DND-41 (cell line): ENCODE results near the gene HSBP1L1.

Experiments used
- ATAC-seq: fragments of 200-7000 bp; cut with Tn5 transposase; 3 replicates; pipeline ENCODE4 v1.9.1; 2021; ENCODE audit warnings: low read depth; ENCODE audit not compliant: insufficient read depth
- DNase-seq: peaks from one replicate; pipeline ENCODE4 v3.0.0-alpha.2; 2020
- H2AFZ ChIP-seq: 2 replicates; pipeline ENCODE4 v1.6.0; 2012; ENCODE audit warnings: low read depth, low read length
- H3K27ac ChIP-seq: 2 replicates; pipeline ENCODE4 v1.5.1; 2012; ENCODE audit warnings: low read length, inconsistent platforms
- H3K27me3 ChIP-seq: fragments of 200-600 bp; sonication (generic); 2 replicates; pipeline ENCODE4 v1.6.0; 2012; ENCODE audit warnings: low read length, mild to moderate bottlenecking, inconsistent platforms; ENCODE audit not compliant: insufficient read depth, poor library complexity
- H3K36me3 ChIP-seq: 2 replicates; pipeline ENCODE4 v1.5.1; 2012; ENCODE audit warnings: low read length, inconsistent platforms; ENCODE audit not compliant: insufficient read depth
- H3K4me1 ChIP-seq: 2 replicates; pipeline ENCODE4 v1.5.1; 2012; ENCODE audit warnings: mild to moderate bottlenecking, low read length; ENCODE audit not compliant: insufficient read depth
- H3K4me2 ChIP-seq: 2 replicates; pipeline ENCODE4 v1.6.0; 2012; ENCODE audit warnings: mild to moderate bottlenecking, moderate library complexity, low read length, inconsistent platforms; ENCODE audit not compliant: insufficient read depth
- H3K4me3 ChIP-seq, 2 experiments: fragments of 200-600 bp in 1 of 2; shearing (Covaris generic) in 1 of 2; 2 replicates each; pipeline ENCODE4 v1.5.1; 2012 to 2016; ENCODE audit warnings: inconsistent platforms in 2 of 2, low read length in 2 of 2, mild to moderate bottlenecking in 2 of 2, low read depth in 1 of 2, moderate library complexity in 1 of 2
- H3K79me2 ChIP-seq: 2 replicates; pipeline ENCODE4 v1.6.0; 2012; ENCODE audit warnings: low read length, inconsistent platforms; ENCODE audit not compliant: insufficient read depth
- H3K9ac ChIP-seq: 2 replicates; pipeline ENCODE4 v1.6.0; 2012; ENCODE audit warnings: low read depth, mild to moderate bottlenecking, inconsistent platforms, low read length, moderate library complexity
- H3K9me3 ChIP-seq: 2 replicates; pipeline ENCODE4 v1.5.1; 2012; ENCODE audit warnings: low read length, moderate library complexity, mild to moderate bottlenecking, inconsistent platforms; ENCODE audit not compliant: insufficient read depth, severe bottlenecking
- H4K20me1 ChIP-seq: 2 replicates; pipeline ENCODE4 v1.6.0; 2012; ENCODE audit warnings: low read length; ENCODE audit not compliant: insufficient read depth
- EZH2 ChIP-seq: IDR thresholded peaks from 3 replicates; pipeline ENCODE4 v1.6.1; 2012; ENCODE audit warnings: borderline replicate concordance, low read depth, mild to moderate bottlenecking, moderate library complexity, low read length, inconsistent platforms; ENCODE audit not compliant: severe bottlenecking
- TF ChIP-seq, protein P1 (sequence below): IDR thresholded peaks from 2 replicates; pipeline ENCODE4 v1.5.1; 2012; ENCODE audit warnings: borderline replicate concordance, low read length, moderate library complexity, mild to moderate bottlenecking; ENCODE audit not compliant: poor library complexity, severe bottlenecking; ENCODE audit errors: extremely low read depth

The HSBP1L1 gene

DNA sequence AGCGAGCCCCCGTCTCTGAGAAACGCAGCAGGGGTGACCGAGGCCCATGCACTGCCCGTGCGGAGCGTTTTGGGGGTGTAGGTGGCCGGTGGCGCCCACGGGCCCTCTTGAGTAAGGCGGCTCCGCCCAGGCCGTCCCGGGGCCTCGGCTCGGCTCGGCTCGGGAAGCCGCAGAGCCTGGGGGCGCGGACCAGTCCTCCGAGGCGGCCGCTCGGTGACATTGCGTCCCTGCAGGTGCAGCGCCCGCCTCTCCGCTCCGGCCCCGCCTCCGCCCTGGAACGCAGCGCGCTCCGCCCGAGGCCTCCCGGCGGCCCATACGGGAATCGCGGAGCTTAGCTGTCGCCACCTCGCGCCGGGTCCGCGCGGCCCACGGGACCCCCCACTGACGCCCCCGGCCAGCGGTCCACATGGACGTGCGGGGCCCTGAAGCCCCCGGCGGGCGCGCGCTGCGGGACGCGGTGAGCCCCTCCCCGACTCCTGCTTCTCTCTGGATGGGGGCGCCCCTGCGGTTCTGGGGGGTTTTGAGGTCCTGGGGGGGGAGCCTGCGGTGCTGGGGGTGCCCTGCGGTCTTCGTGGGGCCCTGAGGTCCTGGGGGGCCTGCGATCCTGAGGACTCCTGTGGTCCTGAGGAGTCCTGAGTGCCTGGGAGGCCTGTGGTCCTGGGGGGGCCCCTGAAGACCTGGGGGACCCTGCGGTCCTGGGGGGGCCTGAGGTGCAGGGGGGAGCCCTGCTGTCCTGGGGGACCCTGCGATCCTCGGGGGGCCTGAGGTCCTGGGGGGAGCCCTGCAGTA, at the start of gene HSBP1L1:
TSS of gene HSBP1L1 (plus strand) at position 314 of the 789 bp plus-strand sequence. CDS start at position 407, 93 bp downstream.
- Histone ChIP-seq H2AFZ (no peak within 1 kb of the TSS), H3K36me3 (peaks cover 12% of the 10 kb centered on the region; the same call in 1 of the 2 replicates), H3K9ac (no peak within 1 kb of the TSS), H4K20me1 (peaks cover 13% of the 10 kb centered on the region; the same call in 1 of the 2 replicates), H3K4me1 (no peaks in the 10 kb centered on the region), H3K79me2 (peaks cover 4% of the 10 kb centered on the region; the same call in 1 of the 2 replicates), H3K27me3 (no peaks in the 10 kb centered on the region), H3K27ac (no peak within 1 kb of the TSS), H3K4me2 (no peak within 1 kb of the TSS), H3K9me3 (no peaks in the 10 kb centered on the region), H3K4me3 (no peak within 1 kb of the TSS)
- no peak for ATAC-seq
- no peak for TF ChIP-seq EZH2
- TF ChIP-seq, protein P1, sequence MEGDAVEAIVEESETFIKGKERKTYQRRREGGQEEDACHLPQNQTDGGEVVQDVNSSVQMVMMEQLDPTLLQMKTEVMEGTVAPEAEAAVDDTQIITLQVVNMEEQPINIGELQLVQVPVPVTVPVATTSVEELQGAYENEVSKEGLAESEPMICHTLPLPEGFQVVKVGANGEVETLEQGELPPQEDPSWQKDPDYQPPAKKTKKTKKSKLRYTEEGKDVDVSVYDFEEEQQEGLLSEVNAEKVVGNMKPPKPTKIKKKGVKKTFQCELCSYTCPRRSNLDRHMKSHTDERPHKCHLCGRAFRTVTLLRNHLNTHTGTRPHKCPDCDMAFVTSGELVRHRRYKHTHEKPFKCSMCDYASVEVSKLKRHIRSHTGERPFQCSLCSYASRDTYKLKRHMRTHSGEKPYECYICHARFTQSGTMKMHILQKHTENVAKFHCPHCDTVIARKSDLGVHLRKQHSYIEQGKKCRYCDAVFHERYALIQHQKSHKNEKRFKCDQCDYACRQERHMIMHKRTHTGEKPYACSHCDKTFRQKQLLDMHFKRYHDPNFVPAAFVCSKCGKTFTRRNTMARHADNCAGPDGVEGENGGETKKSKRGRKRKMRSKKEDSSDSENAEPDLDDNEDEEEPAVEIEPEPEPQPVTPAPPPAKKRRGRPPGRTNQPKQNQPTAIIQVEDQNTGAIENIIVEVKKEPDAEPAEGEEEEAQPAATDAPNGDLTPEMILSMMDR = no peak
- DNase-seq = no peak

DNA sequence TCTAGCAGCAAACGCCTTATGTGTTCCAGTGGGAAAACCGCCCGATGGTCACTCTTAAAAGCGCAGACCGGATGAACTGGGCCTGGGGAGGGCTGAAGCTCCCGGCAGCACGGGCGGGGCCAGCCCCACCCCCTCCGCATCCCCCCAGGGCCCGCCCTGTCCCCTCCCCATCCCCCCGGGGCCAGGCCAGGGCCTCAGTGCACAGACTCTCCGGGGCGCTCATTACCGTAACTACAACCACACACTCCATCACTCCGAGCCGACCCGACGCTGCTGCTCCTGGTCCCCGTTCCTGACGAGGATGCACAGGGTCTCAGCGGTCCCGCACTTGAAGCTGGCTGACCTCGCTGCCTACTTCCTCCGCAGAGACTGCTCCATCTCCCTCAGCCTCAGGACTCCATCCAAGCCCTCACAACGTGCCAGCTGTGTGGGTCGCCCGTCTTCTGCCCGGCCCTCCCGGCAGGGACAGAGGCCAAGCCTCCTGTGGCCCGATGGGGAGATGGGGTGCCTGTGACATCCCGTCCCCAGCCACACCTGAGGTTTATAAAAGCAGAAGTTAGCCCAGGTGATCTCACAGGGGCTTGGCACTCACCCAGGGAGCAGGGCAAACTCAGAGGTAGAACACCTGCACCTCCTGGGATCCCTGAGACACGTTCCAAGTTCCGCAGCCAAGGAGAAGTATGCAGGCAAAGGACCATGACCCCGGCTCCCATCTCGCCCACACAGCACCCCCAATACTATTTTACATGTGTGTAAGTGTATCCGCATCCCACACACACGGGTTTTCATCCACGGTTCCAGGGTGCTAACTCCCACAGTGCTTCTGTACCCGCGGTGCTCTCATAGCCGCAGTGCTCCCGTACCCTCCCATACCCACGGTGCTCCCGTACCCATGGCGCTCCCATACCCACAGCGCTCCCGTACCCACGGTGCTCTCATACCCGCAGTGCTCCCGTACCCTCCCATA, 49.0 kb upstream of the HSBP1L1 start:
- 0 out of 3 replicates have a peak, but pooled peaks have one; percentile 29 for ATAC-seq
- Histone ChIP-seq H3K27ac (no peak overlapping the region), H4K20me1 (peaks cover 32% of the 10 kb centered on the region)

GRCh38 chr18:79916128-79916494, 48.3 kb upstream of the HSBP1L1 start:
- H3K4me3 ChIP-seq = no peak overlapping the region
- H3K79me2 ChIP-seq = peaks cover 16% of the 10 kb centered on the region
- no peaks in the 10 kb centered on the region for H3K4me1 ChIP-seq
- peaks cover 62% of the 10 kb centered on the region for H3K36me3 ChIP-seq
- H3K4me2 ChIP-seq = no peak overlapping the region
- H3K9me3 ChIP-seq = peaks cover 2% of the 10 kb centered on the region
- H3K27ac ChIP-seq = no peak overlapping the region
- H3K27me3 ChIP-seq = no peaks in the 10 kb centered on the region
- no peak overlapping the region for H2AFZ ChIP-seq
- TF ChIP-seq, protein P1 = no peak
- no peak for TF ChIP-seq EZH2
- H3K9ac ChIP-seq = no peak overlapping the region
- no peak for DNase-seq
- ATAC-seq = no peak
- H4K20me1 ChIP-seq = peaks cover 28% of the 10 kb centered on the region

More for the DNA sequence above, 49.0 kb upstream of the HSBP1L1 start:
- Histone ChIP-seq H3K79me2 (peaks cover 19% of the 10 kb centered on the region), H3K27me3 (no peaks in the 10 kb centered on the region), H2AFZ (no peak overlapping the region), H3K36me3 (peaks cover 67% of the 10 kb centered on the region), H3K4me3 (no peak overlapping the region), H3K4me1 (no peaks in the 10 kb centered on the region), H3K4me2 (no peak overlapping the region), H3K9ac (no peak overlapping the region), H3K9me3 (peaks cover 2% of the 10 kb centered on the region)
- TF ChIP-seq, protein P1 = no peak
- TF ChIP-seq EZH2 = no peak
- no peak for DNase-seq
